GM12801 (cell line): ENCODE data around the gene YIF1A.

Experiments used
- CTCF ChIP-seq: IDR thresholded peaks from one replicate; pipeline ENCODE4 v1.5.1; 2011; ENCODE audit warnings: control low read depth; ENCODE audit not compliant: insufficient read length; ENCODE audit errors: extremely low read depth

Gene YIF1A

GRCh38 chr11:66322732-66323427, 33.9 kb upstream of the YIF1A start:
- TF ChIP-seq CTCF, result no peak

- TF ChIP-seq CTCF, result no peak
These were observed 32.7 kb upstream of the YIF1A start for GRCh38 chr11:66321606-66322005.

- no peak for TF ChIP-seq CTCF
These were observed 29.6 kb upstream of the YIF1A start for GRCh38 chr11:66318600-66318970.

- no peak for TF ChIP-seq CTCF
These were observed 29.0 kb upstream of the YIF1A start for GRCh38 chr11:66317723-66318599.

- TF ChIP-seq CTCF, result no peak
These were observed 28.4 kb upstream of the YIF1A start for GRCh38 chr11:66317322-66317722.

GRCh38 chr11:66316849-66317251, 27.9 kb upstream of the YIF1A start, which contains the start of gene CD248:
Gene CD248 (minus strand): TSS chr11:66317044. CDS start chr11:66317027, 17 bp downstream.
- no peak for TF ChIP-seq CTCF

GRCh38 chr11:66315921-66316811, 27.2 kb upstream of the YIF1A start:
- no peak for TF ChIP-seq CTCF
